Subcutaneous adipose tissue (tissue), 4 donors: ENCODE results near the gene RGS1. TPM values are rescaled to one million over a fixed set of nuclear protein-coding genes. Genes with fewer than 3 reads are reported as not detected.

Experiments used
- CTCF ChIP-seq: fragments of 450-650 bp; IDR thresholded peaks from one replicate; pipeline ENCODE4 v1.5.1; 2016; ENCODE audit warnings: low read depth, mild to moderate bottlenecking, control low read depth, antibody characterized with exemption, moderate library complexity
- total RNA-seq, 4 donors: library from RNA; depleted of rRNA; stranded (reverse); fragments of >200 nt; gene quantifications; one replicate each; pipeline ENCODE4 v1.1.0, GENCODE V29; 2016

The RGS1 gene
- total RNA-seq, 4 donors from 2014 or later = 2.6 to 693 (median 77.0) TPM

- TF ChIP-seq CTCF = no peak
These were observed 34.7 kb downstream of the RGS1 start for GRCh38 chr1:192610112-192610889.

GRCh38 chr1:192615055-192615454 is 39.5 kb downstream of the RGS1 start:
- TF ChIP-seq CTCF = no peak

- no peak for TF ChIP-seq CTCF
These were observed 44.6 kb downstream of the RGS1 start for GRCh38 chr1:192620071-192620635.

- TF ChIP-seq CTCF = no peak
These were observed 51.0 kb downstream of the RGS1 start for GRCh38 chr1:192626366-192627179.

GRCh38 chr1:192627901-192628300 is 52.3 kb downstream of the RGS1 start:
- no peak for TF ChIP-seq CTCF

- no peak for TF ChIP-seq CTCF
These were observed 53.0 kb downstream of the RGS1 start for GRCh38 chr1:192628396-192629057.
